Measurements from ENCODE around the gene YPEL1. TPM values are rescaled to one million over a fixed set of nuclear protein-coding genes. Genes with fewer than 3 reads are reported as not detected.

Gene YPEL1
- total and polyA plus RNA-seq, 7 donors = 0.72 to 21.9 (median 4.6) TPM

- no peaks in the 10 kb centered on the region for H3K27me3 ChIP-seq (ENCODE audit: insufficient read depth in 3 of 3, low read length in 2 of 3)
- 86 to 88% (median 87%) methylated on average over 4 of the region's 4 CpGs for WGBS, 3 donors
- ATAC-seq = no peak
- peaks cover 7 to 64% of the 10 kb centered on the region in 2 donors for H3K36me3 ChIP-seq (ENCODE audit: insufficient read depth in 1 of 2, low read depth in 1 of 2)
- intact Hi-C loops (cut with DNase I) = no loop called here
- no peak overlapping the region for H3K4me3 ChIP-seq
- DNase-seq = no peak
- no peak for TF ChIP-seq CTCF (IDR thresholded peaks at IDR 0.05)
- no peaks in the 10 kb centered on the region for H3K9me3 ChIP-seq
- H3K27ac ChIP-seq = no peak overlapping the region
- H3K4me1 ChIP-seq = peaks cover 6% of the 10 kb centered on the region
Measured at GRCh38 chr22:21771631-21771976, 36.0 kb upstream of the YPEL1 start.

GRCh38 chr22:21768435-21768834, 32.8 kb upstream of the YPEL1 start:
- no peak for TF ChIP-seq CTCF (IDR thresholded peaks at IDR 0.05)
- Histone ChIP-seq H3K9me3 (no peaks in the 10 kb centered on the region), H3K4me3 (no peak overlapping the region), H3K36me3 (ENCODE audit: insufficient read depth in 1 of 2, low read depth in 1 of 2) (peaks cover 12 to 96% of the 10 kb centered on the region in 2 donors), H3K4me1 (no peaks in the 10 kb centered on the region), H3K27ac (no peak overlapping the region), H3K27me3 (ENCODE audit: insufficient read depth in 3 of 3, low read length in 2 of 3) (no peaks in the 10 kb centered on the region)
- intact Hi-C loops (cut with DNase I) = no loop called here
- DNase-seq (no peak), ATAC-seq (no peak)
- WGBS, 3 donors = 69 to 100% (median 90%) methylated on average over 1 of the region's 1 CpG

- no peak for ATAC-seq
- intact Hi-C loops (cut with DNase I) = no loop called here
- H3K27ac ChIP-seq = no peak overlapping the region
Measured at GRCh38 chr22:21766691-21767462, 31.3 kb upstream of the YPEL1 start.

GRCh38 chr22:21765909-21766529, 30.4 kb upstream of the YPEL1 start:
- DNase-seq = no peak
- Histone ChIP-seq H3K27ac (no peak overlapping the region), H3K27me3 (ENCODE audit: insufficient read depth in 3 of 3, low read length in 2 of 3) (no peaks in the 10 kb centered on the region), H3K36me3 (ENCODE audit: insufficient read depth in 1 of 2, low read depth in 1 of 2) (peaks cover 10 to 100% of the 10 kb centered on the region in 2 donors), H3K4me1 (no peaks in the 10 kb centered on the region), H3K9me3 (no peaks in the 10 kb centered on the region), H3K4me3 (no peak overlapping the region)
- intact Hi-C loops (cut with DNase I) = no loop called here
- WGBS, 3 donors = 88 to 93% (median 90%) methylated on average over 11 of the region's 11 CpGs
- no peak for TF ChIP-seq CTCF (IDR thresholded peaks at IDR 0.05)
- ATAC-seq = no peak

More at GRCh38 chr22:21766691-21767462, 31.3 kb upstream of the YPEL1 start:
- H3K27me3 ChIP-seq (ENCODE audit: insufficient read depth in 3 of 3, low read length in 2 of 3) = no peaks in the 10 kb centered on the region
- no peak for TF ChIP-seq CTCF (IDR thresholded peaks at IDR 0.05)
- no peaks in the 10 kb centered on the region for H3K4me1 ChIP-seq
- H3K36me3 ChIP-seq (ENCODE audit: insufficient read depth in 1 of 2, low read depth in 1 of 2) = peaks cover 14 to 100% of the 10 kb centered on the region in 2 donors
- H3K9me3 ChIP-seq = no peaks in the 10 kb centered on the region
- H3K4me3 ChIP-seq = no peak overlapping the region
- DNase-seq = no peak
- 88 to 92% (median 90%) methylated on average over 15 of the region's 15 CpGs for WGBS, 3 donors

Data from psoas muscle (tissue), 8 donors.